Measurements from ENCODE around the gene CARD11. TPM values are rescaled to one million over a fixed set of nuclear protein-coding genes. Genes with fewer than 3 reads are reported as not detected.

CARD11 gene
- total RNA-seq, 2 donors from 2014 or later, result 3.7 to 4.4 TPM

DNA sequence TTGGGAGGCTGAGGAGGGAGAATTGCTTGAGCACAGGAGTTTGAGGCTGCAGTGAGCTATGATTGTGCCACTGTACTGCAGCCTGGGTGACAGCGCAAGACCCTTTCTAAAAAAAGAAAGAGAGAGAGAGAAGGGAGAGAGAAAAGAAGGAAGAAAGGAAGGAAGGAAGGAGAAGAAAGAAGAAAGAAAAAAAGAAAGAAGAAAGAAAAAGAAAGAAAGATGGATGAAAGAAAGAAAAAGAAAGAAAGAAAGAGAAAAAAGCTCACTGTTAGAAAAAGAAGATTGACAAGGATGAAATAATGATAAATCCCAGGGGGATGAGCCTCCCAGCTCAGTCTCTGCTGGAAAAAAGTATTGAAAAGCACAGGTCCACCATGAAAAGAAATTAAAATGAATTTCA, 22.8 kb upstream of the CARD11 start:
- Histone ChIP-seq H3K4me1 (ENCODE audit: control insufficient read depth in 1 of 2, low read depth in 2 of 2) (peaks cover 10 to 19% of the 10 kb centered on the region in 2 donors), H3K27me3 (replicated peaks; ENCODE audit: insufficient read depth) (no peaks in the 10 kb centered on the region), H3K4me3 (no peak overlapping the region), H3K36me3 (no peaks in the 10 kb centered on the region), H3K9me3 (no peaks in the 10 kb centered on the region), H3K27ac (no peak overlapping the region)
- DNase-seq (ENCODE audit: low spot score) (no peak), ATAC-seq (ENCODE audit: insufficient number of reproducible peaks, low FRiP score, low read depth) (no peak)
- TF ChIP-seq, protein P1, sequence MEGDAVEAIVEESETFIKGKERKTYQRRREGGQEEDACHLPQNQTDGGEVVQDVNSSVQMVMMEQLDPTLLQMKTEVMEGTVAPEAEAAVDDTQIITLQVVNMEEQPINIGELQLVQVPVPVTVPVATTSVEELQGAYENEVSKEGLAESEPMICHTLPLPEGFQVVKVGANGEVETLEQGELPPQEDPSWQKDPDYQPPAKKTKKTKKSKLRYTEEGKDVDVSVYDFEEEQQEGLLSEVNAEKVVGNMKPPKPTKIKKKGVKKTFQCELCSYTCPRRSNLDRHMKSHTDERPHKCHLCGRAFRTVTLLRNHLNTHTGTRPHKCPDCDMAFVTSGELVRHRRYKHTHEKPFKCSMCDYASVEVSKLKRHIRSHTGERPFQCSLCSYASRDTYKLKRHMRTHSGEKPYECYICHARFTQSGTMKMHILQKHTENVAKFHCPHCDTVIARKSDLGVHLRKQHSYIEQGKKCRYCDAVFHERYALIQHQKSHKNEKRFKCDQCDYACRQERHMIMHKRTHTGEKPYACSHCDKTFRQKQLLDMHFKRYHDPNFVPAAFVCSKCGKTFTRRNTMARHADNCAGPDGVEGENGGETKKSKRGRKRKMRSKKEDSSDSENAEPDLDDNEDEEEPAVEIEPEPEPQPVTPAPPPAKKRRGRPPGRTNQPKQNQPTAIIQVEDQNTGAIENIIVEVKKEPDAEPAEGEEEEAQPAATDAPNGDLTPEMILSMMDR (IDR thresholded peaks at IDR 0.05), result no peak

- Histone ChIP-seq H3K4me3 (no peak overlapping the region), H3K4me1 (ENCODE audit: control insufficient read depth in 1 of 2, low read depth in 2 of 2) (peaks cover 10 to 19% of the 10 kb centered on the region in 2 donors), H3K36me3 (no peaks in the 10 kb centered on the region), H3K27ac (no peak overlapping the region), H3K27me3 (replicated peaks; ENCODE audit: insufficient read depth) (no peaks in the 10 kb centered on the region), H3K9me3 (no peaks in the 10 kb centered on the region)
- DNase-seq (ENCODE audit: low spot score), result no peak
- TF ChIP-seq, protein P1 (IDR thresholded peaks at IDR 0.05), result peak; percentile 49
- ATAC-seq (ENCODE audit: insufficient number of reproducible peaks, low FRiP score, low read depth), result no peak
Observed at GRCh38 chr7:3065724-3066143, 22.1 kb upstream of the CARD11 start.

DNA sequence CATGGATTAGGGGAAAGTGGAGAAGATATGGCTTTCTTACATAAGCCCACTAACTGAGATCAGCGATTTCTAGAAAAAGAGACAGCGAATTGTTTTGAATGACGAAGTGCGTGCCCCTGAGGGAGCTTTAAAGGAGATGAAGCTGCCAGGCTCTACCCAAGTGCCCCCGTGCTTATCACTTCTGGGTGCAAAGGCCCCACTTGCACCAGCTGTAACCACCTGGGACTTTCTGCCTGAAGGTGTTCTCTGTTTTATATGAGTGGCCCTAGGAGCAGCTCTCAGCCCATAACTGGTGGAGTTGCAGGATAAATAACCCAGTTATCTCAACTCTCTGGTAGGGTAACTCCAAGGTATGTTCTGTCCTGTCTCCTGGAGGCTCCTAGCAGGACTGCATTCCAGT, 20.4 kb upstream of the CARD11 start:
- Histone ChIP-seq H3K27ac (no peak overlapping the region), H3K4me1 (ENCODE audit: control insufficient read depth in 1 of 2, low read depth in 2 of 2) (peaks cover 10 to 17% of the 10 kb centered on the region in 2 donors), H3K36me3 (no peaks in the 10 kb centered on the region), H3K9me3 (no peaks in the 10 kb centered on the region), H3K27me3 (replicated peaks; ENCODE audit: insufficient read depth) (no peaks in the 10 kb centered on the region), H3K4me3 (no peak overlapping the region)
- DNase-seq (ENCODE audit: low spot score) (no peak), ATAC-seq (ENCODE audit: insufficient number of reproducible peaks, low FRiP score, low read depth) (no peak)
- TF ChIP-seq, protein P1 (IDR thresholded peaks at IDR 0.05), result no peak

DNA sequence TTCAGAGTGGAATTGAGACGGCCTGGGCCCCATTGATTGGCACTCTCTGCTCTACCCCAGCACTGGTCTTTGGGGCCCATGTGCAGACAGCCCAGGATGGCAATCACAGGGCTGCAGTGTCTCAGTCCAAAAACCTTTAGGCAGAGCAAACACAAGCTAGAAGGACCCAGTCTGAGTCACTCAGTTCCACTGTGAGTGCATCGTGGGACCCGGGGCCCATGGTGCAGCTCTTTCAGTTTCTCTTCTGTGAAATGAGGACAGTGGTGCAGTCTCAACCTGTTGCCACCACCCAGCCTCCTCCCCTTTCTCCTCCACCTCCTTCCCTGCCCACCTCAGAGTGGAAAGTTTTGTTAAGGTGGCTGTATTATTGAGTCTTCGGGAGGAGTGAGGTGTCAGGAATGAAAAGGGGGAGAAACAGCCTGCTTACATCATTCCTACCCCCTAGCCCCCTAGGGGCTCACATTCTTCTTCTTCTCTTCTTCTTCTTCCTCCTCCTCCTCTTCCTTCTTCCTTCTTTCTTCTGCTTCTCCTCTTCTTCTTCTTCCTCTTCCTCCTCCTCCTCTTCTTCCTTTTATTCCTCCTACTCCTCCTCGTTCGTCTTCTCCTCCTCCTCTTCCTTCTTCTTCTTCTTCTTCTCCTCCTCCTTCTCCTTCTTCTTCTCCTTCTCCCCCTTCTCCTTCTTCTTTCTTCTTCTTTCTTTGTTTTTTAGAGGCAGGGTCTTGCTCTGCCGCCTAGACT, 19.5 kb upstream of the CARD11 start:
- no peak overlapping the region for H3K27ac ChIP-seq
- H3K4me3 ChIP-seq, result no peak overlapping the region
- no peak for ATAC-seq (ENCODE audit: insufficient number of reproducible peaks, low FRiP score, low read depth)
- no peak for DNase-seq (ENCODE audit: low spot score)
- H3K9me3 ChIP-seq, result no peaks in the 10 kb centered on the region
- no peaks in the 10 kb centered on the region for H3K27me3 ChIP-seq (replicated peaks; ENCODE audit: insufficient read depth)
- TF ChIP-seq, protein P1 (IDR thresholded peaks at IDR 0.05), result no peak
- H3K4me1 ChIP-seq (ENCODE audit: control insufficient read depth in 1 of 2, low read depth in 2 of 2), result peaks cover 4 to 8% of the 10 kb centered on the region in 2 donors
- no peaks in the 10 kb centered on the region for H3K36me3 ChIP-seq

- H3K27ac ChIP-seq, result no peak overlapping the region
- no peak for ATAC-seq (ENCODE audit: insufficient number of reproducible peaks, low FRiP score, low read depth)
Observed at GRCh38 chr7:3057066-3057420, 13.4 kb upstream of the CARD11 start.

More at GRCh38 chr7:3057066-3057420, 13.4 kb upstream of the CARD11 start:
- no peak for DNase-seq (ENCODE audit: low spot score)
- TF ChIP-seq, protein P1 (IDR thresholded peaks at IDR 0.05), result no peak
- Histone ChIP-seq H3K36me3 (no peaks in the 10 kb centered on the region), H3K27me3 (replicated peaks; ENCODE audit: insufficient read depth) (no peaks in the 10 kb centered on the region), H3K4me1 (ENCODE audit: control insufficient read depth in 1 of 2, low read depth in 2 of 2) (no peaks in the 10 kb centered on the region), H3K4me3 (peak overlapping the region; percentile 12), H3K9me3 (peaks cover 6% of the 10 kb centered on the region)
